Measurements from ENCODE around the gene ZNF580.

The ZNF580 gene

DNA sequence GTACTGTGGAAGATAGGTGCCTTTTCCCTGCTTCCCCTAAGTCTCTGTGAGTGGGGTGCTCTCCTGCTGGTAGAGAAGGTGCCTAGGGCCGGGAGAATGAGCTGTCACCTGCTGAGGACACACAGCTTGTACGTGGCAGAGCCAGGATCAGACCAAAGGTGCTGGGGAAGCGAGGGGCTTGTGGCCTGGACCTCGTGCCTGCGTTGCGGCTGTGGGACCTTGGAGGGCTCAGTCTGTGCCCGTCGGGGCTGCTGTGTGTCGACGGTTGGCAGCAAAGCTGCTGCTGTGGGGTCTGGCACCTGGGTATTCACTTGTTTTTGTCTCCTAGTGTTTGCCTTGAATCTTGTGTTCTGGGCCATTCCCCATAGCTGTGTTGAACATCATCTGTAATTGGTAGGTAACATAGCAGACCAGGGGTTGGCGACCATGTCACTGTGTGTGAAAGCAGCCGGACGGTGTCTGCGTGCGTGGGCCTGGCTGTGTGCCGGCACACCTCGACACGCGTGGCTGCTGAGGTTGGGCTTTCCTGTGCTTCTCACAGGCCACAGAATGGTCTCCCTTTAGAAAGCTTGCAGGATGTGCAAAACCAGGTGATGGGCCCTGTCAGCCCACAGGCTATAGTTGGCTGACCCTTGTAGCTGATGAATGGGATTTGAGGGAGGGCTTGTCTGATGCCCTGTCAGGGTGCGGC lies 23.2 kb downstream of the ZNF580 start:
- no peak for DNase-seq (ENCODE audit: low spot score)

DNA sequence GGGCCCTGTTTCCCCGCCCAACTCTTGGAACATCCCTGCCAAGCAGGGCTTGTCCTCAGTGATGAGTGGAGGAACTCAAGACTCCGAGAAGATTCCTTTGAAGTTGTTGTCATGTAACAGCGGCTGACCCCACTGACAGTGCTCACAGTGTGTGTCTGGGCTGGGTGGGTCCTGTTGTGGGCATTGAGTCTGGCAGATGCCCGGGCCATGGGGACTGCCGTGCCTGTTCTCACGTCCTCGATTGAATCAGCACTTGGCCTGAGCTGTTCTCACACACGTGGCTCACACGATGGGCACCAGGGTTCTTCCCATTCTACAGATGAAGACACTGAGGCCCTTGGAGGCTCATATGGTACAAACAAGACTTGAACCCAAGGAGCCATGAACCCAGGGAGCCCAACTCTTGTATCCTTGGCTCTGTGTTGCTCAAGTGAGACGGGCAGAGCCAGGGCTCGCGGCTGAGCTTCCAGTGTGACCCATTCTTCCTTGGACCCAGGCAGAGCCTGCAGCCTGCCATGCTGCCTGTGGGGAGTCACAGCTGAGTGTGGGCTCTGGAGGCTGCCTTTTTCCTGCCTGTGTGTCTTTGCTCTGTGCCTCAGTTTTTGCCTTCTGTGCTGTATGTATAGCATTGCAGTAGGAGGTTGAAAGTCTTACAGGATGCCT lies 25.7 kb downstream of the ZNF580 start:
- DNase-seq (ENCODE audit: low spot score), result no peak

DNA sequence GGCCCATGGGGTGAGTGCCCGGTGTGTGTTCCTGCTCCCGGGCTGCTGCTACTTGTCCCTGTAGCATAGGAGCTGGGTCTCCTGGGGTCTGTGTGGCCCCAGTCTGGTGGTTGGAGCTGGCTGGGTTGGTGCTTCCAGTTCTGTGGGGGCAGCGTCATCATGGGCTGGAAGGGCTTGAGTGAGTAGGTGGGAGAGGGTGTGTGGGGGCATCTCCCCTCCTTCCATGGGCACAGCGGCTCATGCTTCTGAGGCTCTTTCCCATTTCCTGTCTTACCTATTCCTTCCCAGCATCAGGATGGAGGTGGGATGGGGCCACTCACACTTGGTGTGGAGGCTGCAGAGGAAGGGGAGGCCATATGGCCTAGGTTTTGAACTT lies 26.2 kb downstream of the ZNF580 start:
- DNase-seq (ENCODE audit: low spot score), result no peak

GRCh38 chr19:55667511-55667910 lies 26.7 kb downstream of the ZNF580 start:
- DNase-seq (ENCODE audit: low spot score), result no peak

DNA sequence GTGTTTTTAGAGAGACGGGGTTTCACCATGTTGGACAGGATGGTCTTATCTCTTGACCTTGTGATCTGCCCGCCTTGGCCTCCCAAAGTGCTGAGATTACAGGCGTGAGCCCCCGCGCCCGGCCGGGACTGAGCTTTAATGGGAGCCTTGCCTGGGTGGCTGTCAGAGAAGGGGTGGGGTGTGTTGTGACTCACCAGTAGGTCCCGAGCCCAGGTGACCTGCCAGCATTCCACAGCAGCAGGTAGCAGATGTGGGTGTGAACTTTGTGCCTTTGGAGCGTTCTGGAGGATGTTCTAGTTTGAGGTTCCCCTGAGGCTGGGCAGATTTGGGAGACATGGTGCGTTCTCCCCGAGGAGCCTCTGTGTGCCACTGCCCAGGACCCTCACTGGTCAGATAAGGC lies 27.2 kb downstream of the ZNF580 start:
- no peak for DNase-seq (ENCODE audit: low spot score)

DNA sequence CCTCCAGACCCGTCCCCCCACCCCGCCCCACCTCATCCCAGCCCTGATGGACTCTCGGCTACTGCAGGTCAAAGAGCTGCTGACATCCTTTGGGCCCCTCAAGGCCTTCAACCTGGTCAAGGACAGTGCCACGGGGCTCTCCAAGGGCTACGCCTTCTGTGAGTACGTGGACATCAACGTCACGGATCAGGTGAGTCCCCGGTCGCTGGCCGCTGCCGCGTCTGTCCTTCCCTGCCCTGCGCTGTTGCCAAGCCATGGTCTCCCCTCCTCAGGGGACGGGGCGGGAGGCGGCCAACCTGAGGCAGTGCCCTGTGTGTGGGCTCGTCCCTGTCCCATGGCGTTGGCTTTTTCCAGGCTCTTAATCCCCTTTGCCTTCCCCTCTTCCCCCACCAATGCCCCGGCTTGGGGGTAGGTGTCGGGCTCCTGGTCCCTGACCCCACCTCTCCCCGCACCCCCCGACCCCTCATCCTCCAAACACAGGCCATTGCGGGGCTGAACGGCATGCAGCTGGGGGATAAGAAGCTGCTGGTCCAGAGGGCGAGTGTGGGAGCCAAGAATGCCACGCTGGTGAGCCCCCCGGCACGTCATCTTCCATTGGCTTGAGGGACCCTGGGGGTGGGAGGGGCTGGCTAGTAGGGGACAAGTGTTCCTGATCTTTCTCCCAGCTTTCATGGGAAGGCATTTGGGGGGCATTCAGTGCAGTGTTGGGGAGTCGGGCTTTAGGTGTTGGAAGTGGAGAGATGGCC lies 28.0 kb downstream of the ZNF580 start:
- DNase-seq (ENCODE audit: low spot score), result no peak

GRCh38 chr19:55669418-55670279 lies 28.8 kb downstream of the ZNF580 start:
- no peak for DNase-seq (ENCODE audit: low spot score)

- DNase-seq (ENCODE audit: low spot score), result no peak
Observed at GRCh38 chr19:55670280-55671053, 29.7 kb downstream of the ZNF580 start.

- no peak for DNase-seq (ENCODE audit: low spot score)
Observed at GRCh38 chr19:55671054-55671378, 30.2 kb downstream of the ZNF580 start.

DNA sequence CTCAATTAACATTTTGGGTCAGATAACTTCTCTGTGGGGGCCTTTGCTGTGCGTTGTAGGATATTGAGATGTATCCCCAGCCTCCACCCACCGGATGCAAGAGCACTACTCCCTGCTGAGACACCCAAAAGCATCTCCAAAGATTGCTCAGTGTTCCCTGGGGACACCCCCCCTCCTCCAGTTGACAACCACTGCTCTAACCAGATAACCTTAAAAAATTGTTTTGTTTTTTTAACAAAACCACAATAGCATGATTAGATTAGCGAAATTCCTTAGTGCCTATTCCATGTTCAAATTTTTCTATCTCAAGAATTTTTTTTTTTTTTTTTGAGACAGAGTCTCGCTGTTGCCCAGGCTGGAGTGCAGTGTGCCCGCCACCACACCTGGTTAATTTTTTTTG lies 31.6 kb downstream of the ZNF580 start:
- DNase-seq (ENCODE audit: low spot score), result no peak

DNA sequence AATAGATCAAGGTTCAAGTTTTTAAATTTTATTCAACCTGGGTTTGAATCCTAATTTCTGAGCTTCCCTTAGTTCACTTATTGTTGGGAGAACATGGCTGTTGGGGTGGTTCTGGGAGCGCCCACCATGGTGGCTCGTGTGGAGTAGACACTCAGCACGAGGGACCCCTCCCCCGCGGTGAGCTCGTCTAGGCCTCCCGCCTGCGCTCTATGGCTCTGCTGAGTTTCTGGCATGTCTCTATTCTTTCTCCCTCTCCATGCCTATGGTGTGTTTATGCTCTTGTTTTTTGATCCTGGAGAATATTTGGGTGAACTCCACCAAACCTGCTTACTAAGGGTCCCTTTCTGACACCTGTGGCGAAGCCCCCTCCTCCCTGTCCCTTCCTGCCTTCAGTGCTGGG lies 32.7 kb downstream of the ZNF580 start:
- no peak for DNase-seq (ENCODE audit: low spot score)

GRCh38 chr19:55673889-55674288 lies 33.1 kb downstream of the ZNF580 start:
- DNase-seq (ENCODE audit: low spot score), result no peak

DNA sequence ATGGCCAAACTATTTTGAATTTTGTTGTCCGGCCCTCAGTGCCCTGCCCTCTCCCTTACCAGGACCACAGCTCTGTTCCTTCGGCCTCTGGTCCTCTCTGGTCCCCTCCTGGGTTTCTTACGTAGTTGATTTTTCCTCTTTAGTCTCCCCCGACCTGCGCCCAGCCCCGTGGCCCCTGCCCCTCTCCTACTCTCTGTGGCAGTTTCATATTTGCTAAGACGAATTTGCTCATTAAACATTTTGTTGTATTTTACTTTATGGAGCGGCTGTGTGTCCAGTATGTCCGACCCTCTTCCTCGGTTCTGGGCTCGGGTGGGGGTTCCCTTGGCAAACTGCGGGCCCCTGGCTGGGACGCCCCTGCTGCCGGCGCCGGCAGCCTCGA lies 33.6 kb downstream of the ZNF580 start:
- DNase-seq (ENCODE audit: low spot score), result no peak

GRCh38 chr19:55674841-55675660 lies 34.2 kb downstream of the ZNF580 start, which contains the start of gene EPN1:
Gene EPN1 (plus strand): TSS chr19:55675226. CDS start chr19:55678628, 3,402 bp downstream.
- DNase-seq (ENCODE audit: low spot score), result peak; percentile 99

- no peak for DNase-seq (ENCODE audit: low spot score)
Observed at GRCh38 chr19:55675661-55676354, 35.0 kb downstream of the ZNF580 start.

DNA sequence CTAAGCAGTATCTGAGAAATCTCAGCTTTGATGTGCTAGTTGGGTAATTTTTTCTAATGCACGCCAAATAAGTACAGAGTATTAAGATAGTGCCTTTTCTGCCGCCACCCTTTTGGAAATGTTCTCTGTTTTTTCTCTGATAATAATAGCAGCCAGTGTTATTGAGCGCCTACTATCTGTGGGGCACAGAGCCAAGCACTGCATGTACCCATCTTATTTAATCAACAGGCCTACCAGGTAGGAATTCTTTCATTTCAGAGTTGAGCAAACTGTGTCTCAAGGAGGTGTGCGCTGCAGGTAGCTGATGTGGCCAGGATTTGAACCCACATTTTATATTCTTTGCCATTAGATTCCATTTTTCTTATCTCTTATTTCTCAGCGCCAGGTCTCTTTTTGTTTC lies 35.6 kb downstream of the ZNF580 start:
- DNase-seq (ENCODE audit: low spot score), result no peak

DNA sequence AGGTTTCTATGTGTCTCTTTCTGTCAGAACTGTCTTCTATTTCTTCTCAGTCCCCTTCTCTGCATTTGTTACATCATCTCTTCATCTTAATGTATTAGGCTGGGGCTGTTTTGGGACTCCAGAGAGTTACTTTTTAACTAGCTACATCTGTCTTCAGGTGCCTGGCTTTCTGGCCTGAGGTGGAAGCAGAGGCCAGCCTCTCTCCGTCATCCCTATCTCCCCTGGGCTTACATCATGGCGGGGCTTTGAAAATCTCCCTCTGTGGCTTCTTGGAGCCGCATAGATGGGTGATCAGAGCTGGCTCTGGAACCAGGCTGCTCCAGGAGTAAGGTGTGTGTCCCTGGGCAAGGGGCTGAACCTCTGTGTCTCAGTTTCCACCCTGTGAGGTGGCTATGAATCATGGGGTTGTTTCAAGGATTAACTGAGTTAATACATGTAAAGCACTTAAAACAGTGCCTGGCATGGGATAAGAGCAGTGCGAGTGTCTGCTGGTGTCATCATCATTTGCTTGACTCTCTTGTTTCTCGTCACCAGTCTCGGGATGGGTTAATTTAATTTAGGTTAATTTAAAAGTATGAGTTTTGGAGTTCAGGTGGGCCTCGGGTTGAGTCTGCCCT lies 36.2 kb downstream of the ZNF580 start:
- DNase-seq (ENCODE audit: low spot score), result no peak

GRCh38 chr19:55677572-55678028 lies 36.8 kb downstream of the ZNF580 start:
- DNase-seq (ENCODE audit: low spot score), result no peak

GRCh38 chr19:55678121-55678671 lies 37.4 kb downstream of the ZNF580 start:
- DNase-seq (ENCODE audit: low spot score), result no peak

Data from AG08395 (cell line).